Right atrium auricular region (tissue), 2 donors: ENCODE measurements around the gene MRPL19. TPM values are rescaled to one million over a fixed set of nuclear protein-coding genes. Genes with fewer than 3 reads are reported as not detected.

Experiments used
- DNase-seq: peaks from one replicate; pipeline ENCODE4 v3.0.0-alpha.2; 2019; ENCODE audit warnings: low spot score
- H3K27ac ChIP-seq, 2 donors: fragments of 200-600 bp; sonication (generic); 1 replicate in 1 of 2; 2 replicates in 1 of 2; pipeline ENCODE4 v1.5.1; 2016 to 2019
- H3K27me3 ChIP-seq, 2 donors: fragments of 200-600 bp; sonication (generic); one replicate each; pipeline versions ENCODE4 v1.5.1 to v1.6.0; 2017 to 2019
- H3K36me3 ChIP-seq: fragments of 200-600 bp; sonication (generic); one replicate; pipeline ENCODE4 v1.5.1; 2016
- H3K4me1 ChIP-seq, 2 donors: fragments of 200-600 bp; sonication (generic); one replicate each; pipeline versions ENCODE4 v1.5.1 to v1.6.0; 2017 to 2019
- H3K4me3 ChIP-seq, 2 donors: fragments of 200-600 bp; sonication (generic); 1 replicate in 1 of 2; 2 replicates in 1 of 2; pipeline ENCODE4 v1.5.1; 2017 to 2019; ENCODE audit warnings: mild to moderate bottlenecking in 1 of 2, moderate library complexity in 1 of 2
- H3K9me3 ChIP-seq, 2 donors: fragments of 200-600 bp; sonication (generic); one replicate each; pipeline ENCODE4 v1.5.1; 2019
- CTCF ChIP-seq, 2 donors: fragments of 200-600 bp; sonication (generic); IDR thresholded peaks; one replicate each; pipeline ENCODE4 v1.5.1; 2019; ENCODE audit warnings: antibody characterized with exemption in 2 of 2
- total RNA-seq, 2 donors: library from RNA; depleted of rRNA; stranded (reverse); fragments of >200 nt; gene quantifications; one replicate each; pipeline ENCODE4 v1.1.0, GENCODE V29; 2016

Gene MRPL19
- total RNA-seq, 2 donors from 2014 or later = 17.3 to 51.8 TPM

DNA sequence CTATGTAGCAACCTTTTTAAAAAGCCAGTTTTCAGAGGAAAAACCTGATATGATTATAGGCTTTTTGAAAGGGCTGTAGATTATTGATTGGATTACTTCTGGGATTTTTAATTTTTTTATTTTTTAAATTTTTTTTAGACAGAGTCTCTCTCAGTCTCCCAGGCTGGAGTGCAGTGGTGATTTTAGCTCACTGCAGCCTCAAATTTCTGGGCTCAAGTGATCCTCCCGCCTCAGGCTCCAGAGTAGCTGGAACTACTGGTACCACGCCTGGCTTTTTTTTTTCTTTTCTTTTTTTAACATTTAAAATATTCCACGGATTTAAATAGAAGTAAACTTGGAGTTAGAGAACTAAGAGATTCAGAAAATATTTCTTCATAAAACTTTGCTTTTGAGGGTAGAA is 1.2 kb downstream of the MRPL19 start:
- no peaks in the 10 kb centered on the region for H3K9me3 ChIP-seq
- no peak overlapping the region for H3K27ac ChIP-seq
- no peak for TF ChIP-seq CTCF (IDR thresholded peaks at IDR 0.05)
- no peaks in the 10 kb centered on the region for H3K27me3 ChIP-seq
- no peak overlapping the region for H3K4me3 ChIP-seq
- no peak for DNase-seq
- peaks cover 0 to 15% of the 10 kb centered on the region in 2 donors for H3K4me1 ChIP-seq
- peaks cover 18% of the 10 kb centered on the region for H3K36me3 ChIP-seq

DNA sequence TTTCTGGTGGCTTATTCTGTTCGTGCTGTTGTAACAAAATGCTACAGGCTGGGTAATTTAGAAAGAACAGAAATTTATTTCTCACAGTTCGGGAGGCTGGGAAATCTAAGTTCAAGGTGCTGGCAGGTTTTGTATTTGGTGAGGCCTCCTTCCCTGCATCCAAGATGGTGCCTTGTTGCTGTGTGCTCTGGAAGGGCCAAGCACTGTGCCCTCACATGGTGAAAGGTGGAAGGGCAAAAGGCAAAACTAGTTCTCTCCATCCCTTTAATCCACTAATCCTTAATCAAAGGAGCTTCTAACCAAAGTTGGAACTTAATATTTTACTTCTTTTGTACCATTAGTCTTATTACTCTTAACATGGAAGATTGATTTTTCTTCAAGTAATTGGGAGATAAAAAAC is 7.4 kb downstream of the MRPL19 start:
- TF ChIP-seq CTCF (IDR thresholded peaks at IDR 0.05) = no peak
- DNase-seq = no peak
- Histone ChIP-seq H3K4me1 (peaks cover 0 to under 1% of the 10 kb centered on the region in 2 donors), H3K27ac (no peak overlapping the region), H3K4me3 (no peak overlapping the region), H3K36me3 (peaks cover 60% of the 10 kb centered on the region), H3K9me3 (peaks cover 0 to 10% of the 10 kb centered on the region in 2 donors), H3K27me3 (no peaks in the 10 kb centered on the region)

- H3K9me3 ChIP-seq = peaks cover 0 to 10% of the 10 kb centered on the region in 2 donors
- H3K4me3 ChIP-seq = no peak overlapping the region
- H3K4me1 ChIP-seq = no peaks in the 10 kb centered on the region
- DNase-seq = no peak
- H3K36me3 ChIP-seq = peaks cover 69% of the 10 kb centered on the region
- no peaks in the 10 kb centered on the region for H3K27me3 ChIP-seq
- TF ChIP-seq CTCF (IDR thresholded peaks at IDR 0.05) = no peak
- H3K27ac ChIP-seq = no peak overlapping the region
Measured at GRCh38 chr2:75655861-75656260, 9.3 kb downstream of the MRPL19 start.

DNA sequence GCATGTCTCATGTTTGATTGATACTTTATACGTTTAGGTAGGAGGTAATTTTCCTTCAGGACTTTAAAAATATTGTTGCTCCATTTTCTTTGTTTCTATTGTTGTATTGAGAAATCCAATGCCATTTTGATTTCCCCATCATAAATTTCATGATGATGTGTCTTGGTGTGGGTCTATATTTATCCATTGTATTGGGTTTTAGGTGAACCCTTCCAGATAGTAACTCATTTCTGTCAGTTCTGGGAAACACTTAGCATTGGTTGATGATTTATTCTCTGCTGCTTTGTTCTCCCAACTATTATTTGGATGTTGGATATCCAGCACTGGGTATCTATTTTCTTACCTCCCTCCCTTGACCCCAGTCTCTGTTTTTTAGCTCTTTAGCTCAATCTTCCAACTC is 10.0 kb downstream of the MRPL19 start:
- no peaks in the 10 kb centered on the region for H3K4me1 ChIP-seq
- no peak for DNase-seq
- TF ChIP-seq CTCF (IDR thresholded peaks at IDR 0.05) = no peak
- no peak overlapping the region for H3K27ac ChIP-seq
- peaks cover 0 to 10% of the 10 kb centered on the region in 2 donors for H3K9me3 ChIP-seq
- H3K4me3 ChIP-seq = no peak overlapping the region
- H3K27me3 ChIP-seq = no peaks in the 10 kb centered on the region
- peaks cover 69% of the 10 kb centered on the region for H3K36me3 ChIP-seq

GRCh38 chr2:75657798-75658197 is 11.2 kb downstream of the MRPL19 start:
- Histone ChIP-seq H3K4me1 (no peaks in the 10 kb centered on the region), H3K9me3 (peaks cover 0 to 10% of the 10 kb centered on the region in 2 donors), H3K27me3 (no peaks in the 10 kb centered on the region), H3K36me3 (peaks cover 68% of the 10 kb centered on the region), H3K4me3 (no peak overlapping the region), H3K27ac (no peak overlapping the region)
- DNase-seq = no peak
- no peak for TF ChIP-seq CTCF (IDR thresholded peaks at IDR 0.05)

GRCh38 chr2:75666911-75667310 is 20.3 kb downstream of the MRPL19 start:
- no peak for TF ChIP-seq CTCF (IDR thresholded peaks at IDR 0.05)
- no peaks in the 10 kb centered on the region for H3K4me1 ChIP-seq
- no peak for DNase-seq
- H3K9me3 ChIP-seq = no peaks in the 10 kb centered on the region
- peaks cover 36% of the 10 kb centered on the region for H3K36me3 ChIP-seq
- no peak overlapping the region for H3K27ac ChIP-seq
- H3K4me3 ChIP-seq = no peak overlapping the region
- H3K27me3 ChIP-seq = no peaks in the 10 kb centered on the region
